ENCODE results near the gene GRIN3A. TPM values are rescaled to one million over a fixed set of nuclear protein-coding genes. Genes with fewer than 3 reads are reported as not detected.

The GRIN3A gene
- total and polyA plus RNA-seq, 9 of the 15 experiments (the other 6 are each of a cell fraction or from before 2014, with no cell fraction given), result 0.01 to 0.03 TPM; not detected in 7

DNA sequence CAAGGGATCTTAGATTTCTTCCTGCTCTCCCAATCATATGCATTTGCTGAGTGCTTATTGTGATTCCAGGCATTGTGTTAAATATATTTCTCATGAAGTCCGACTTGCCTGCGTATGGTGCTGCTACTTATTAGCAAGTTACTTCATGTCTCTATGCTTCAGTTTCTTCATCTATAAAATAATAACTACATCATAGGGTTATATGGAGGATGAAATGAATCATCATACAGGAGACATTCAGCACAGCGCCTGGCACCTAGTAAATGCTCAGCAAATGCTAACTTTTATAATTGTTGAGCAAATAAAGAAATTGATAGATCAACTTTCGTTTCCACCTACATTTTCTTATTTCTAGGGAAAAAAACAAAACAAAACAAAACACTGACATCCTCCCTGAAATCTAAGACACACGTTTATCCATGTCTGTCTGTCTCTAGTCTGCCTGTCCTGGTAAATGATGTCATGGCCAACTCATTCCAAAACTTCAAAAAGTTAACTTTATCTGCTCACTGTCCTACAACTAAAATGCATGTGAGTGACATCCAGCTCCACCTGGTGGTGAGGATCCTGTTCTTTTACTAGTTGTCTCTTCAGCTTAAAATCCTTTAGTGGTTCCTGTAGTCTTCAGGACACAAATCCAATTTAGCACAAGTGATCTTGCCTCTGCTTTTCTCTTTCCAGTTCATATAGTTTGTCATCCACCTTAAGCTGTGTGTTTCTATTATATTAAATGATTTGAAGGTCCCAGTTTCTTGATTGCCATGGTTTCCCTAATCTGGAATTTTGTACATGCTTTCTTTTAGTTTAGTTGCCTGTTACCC is 171.3 kb downstream of the GRIN3A start (continued):
- TF ChIP-seq REST (IDR thresholded peaks at IDR 0.05; ENCODE audit: borderline replicate concordance) (0 out of 2 replicates have a peak, but pooled peaks have one; percentile 8), REST (CRISPR knock-in tag; IDR thresholded peaks at IDR 0.05; ENCODE audit: low read depth) (no peak), HMBOX1 (IDR thresholded peaks at IDR 0.05) (peak; percentile 87), ATF3 (IDR thresholded peaks at IDR 0.05) (0 out of 2 replicates have a peak, but pooled peaks have one; percentile 27), ATF3 (CRISPR knock-in tag; conservative IDR thresholded peaks at IDR 0.05) (no peak)
- TF ChIP-seq, protein P1, sequence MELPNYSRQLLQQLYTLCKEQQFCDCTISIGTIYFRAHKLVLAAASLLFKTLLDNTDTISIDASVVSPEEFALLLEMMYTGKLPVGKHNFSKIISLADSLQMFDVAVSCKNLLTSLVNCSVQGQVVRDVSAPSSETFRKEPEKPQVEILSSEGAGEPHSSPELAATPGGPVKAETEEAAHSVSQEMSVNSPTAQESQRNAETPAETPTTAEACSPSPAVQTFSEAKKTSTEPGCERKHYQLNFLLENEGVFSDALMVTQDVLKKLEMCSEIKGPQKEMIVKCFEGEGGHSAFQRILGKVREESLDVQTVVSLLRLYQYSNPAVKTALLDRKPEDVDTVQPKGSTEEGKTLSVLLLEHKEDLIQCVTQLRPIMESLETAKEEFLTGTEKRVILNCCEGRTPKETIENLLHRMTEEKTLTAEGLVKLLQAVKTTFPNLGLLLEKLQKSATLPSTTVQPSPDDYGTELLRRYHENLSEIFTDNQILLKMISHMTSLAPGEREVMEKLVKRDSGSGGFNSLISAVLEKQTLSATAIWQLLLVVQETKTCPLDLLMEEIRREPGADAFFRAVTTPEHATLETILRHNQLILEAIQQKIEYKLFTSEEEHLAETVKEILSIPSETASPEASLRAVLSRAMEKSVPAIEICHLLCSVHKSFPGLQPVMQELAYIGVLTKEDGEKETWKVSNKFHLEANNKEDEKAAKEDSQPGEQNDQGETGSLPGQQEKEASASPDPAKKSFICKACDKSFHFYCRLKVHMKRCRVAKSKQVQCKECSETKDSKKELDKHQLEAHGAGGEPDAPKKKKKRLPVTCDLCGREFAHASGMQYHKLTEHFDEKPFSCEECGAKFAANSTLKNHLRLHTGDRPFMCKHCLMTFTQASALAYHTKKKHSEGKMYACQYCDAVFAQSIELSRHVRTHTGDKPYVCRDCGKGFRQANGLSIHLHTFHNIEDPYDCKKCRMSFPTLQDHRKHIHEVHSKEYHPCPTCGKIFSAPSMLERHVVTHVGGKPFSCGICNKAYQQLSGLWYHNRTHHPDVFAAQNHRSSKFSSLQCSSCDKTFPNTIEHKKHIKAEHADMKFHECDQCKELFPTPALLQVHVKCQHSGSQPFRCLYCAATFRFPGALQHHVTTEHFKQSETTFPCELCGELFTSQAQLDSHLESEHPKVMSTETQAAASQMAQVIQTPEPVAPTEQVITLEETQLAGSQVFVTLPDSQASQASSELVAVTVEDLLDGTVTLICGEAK (IDR thresholded peaks at IDR 0.05), result peak; percentile 71
- TF ChIP-seq, protein P1 (CRISPR knock-in tag; IDR thresholded peaks at IDR 0.05), result no peak
